HS-5 (cell line): ENCODE results near the gene KIF15.
"Not testable (repeated sequence)": the region's sequence is repeated elsewhere in the genome, so short reads cannot be mapped to it uniquely, and the experiment has no call there.

Source experiments
- DNase-seq: peaks from one replicate; pipeline ENCODE4 v3.0.0-alpha.2; 2012; ENCODE audit warnings: low read depth

Gene KIF15

GRCh38 chr3:44761424-44762169, at the start of gene KIF15, which contains the start of gene KIAA1143:
Gene KIF15 (plus strand): TSS chr3:44761794. CDS start chr3:44761866, 72 bp downstream.
Gene KIAA1143 (minus strand): TSS chr3:44761619. CDS start chr3:44761602, 17 bp downstream.
- peak; percentile 78 for DNase-seq

- DNase-seq, result no peak
Measured at GRCh38 chr3:44712455-44713075, 49.0 kb upstream of the KIF15 start, which contains the start of gene ZNF502. Gene ZNF502 (plus strand): TSS chr3:44712660. CDS start chr3:44720262, 7,602 bp downstream.

- DNase-seq, result no peak
Measured at GRCh38 chr3:44721231-44722102, 40.1 kb upstream of the KIF15 start.

GRCh38 chr3:44722103-44722401, 39.5 kb upstream of the KIF15 start:
- no peak for DNase-seq

GRCh38 chr3:44729384-44729910, 32.1 kb upstream of the KIF15 start, which contains the start of gene ZNF501:
Gene ZNF501 (plus strand): TSS chr3:44729635. CDS start chr3:44734422, 4,787 bp downstream.
- no peak for DNase-seq

- DNase-seq, result no peak
Measured at GRCh38 chr3:44734646-44735168, 26.9 kb upstream of the KIF15 start.

- no peak for DNase-seq
Measured at GRCh38 chr3:44761101-44761423, 532 bp upstream of the KIF15 start.

GRCh38 chr3:44762170-44762677, 630 bp downstream of the KIF15 start:
- peak; percentile 19 for DNase-seq

- DNase-seq, result no peak
Measured at GRCh38 chr3:44762690-44763089, 1.1 kb downstream of the KIF15 start.

- DNase-seq, result no peak
Measured at GRCh38 chr3:44764248-44764647, 2.7 kb downstream of the KIF15 start.

GRCh38 chr3:44771424-44772098, 10.0 kb downstream of the KIF15 start:
- no peak for DNase-seq

- no peak for DNase-seq
Measured at GRCh38 chr3:44772099-44772442, 10.5 kb downstream of the KIF15 start.

- no peak for DNase-seq
Measured at GRCh38 chr3:44782891-44783290, 21.3 kb downstream of the KIF15 start.

- no peak for DNase-seq
Measured at GRCh38 chr3:44795197-44795596, 33.6 kb downstream of the KIF15 start.

- no peak for DNase-seq
Measured at GRCh38 chr3:44802011-44802410, 40.4 kb downstream of the KIF15 start.

GRCh38 chr3:44803298-44803697, 41.7 kb downstream of the KIF15 start:
- DNase-seq, result no peak

- no peak for DNase-seq
Measured at GRCh38 chr3:44805960-44806359, 44.4 kb downstream of the KIF15 start.

- DNase-seq, result no peak
Measured at GRCh38 chr3:44814751-44815150, 53.2 kb downstream of the KIF15 start.

- DNase-seq, result not testable (repeated sequence)
Measured at GRCh38 chr3:44816334-44816733, 54.7 kb downstream of the KIF15 start.

GRCh38 chr3:44821206-44821605, 59.6 kb downstream of the KIF15 start:
- DNase-seq, result not testable (repeated sequence)

GRCh38 chr3:44825264-44825925, 63.8 kb downstream of the KIF15 start:
- peak; percentile 18 for DNase-seq
